Trophoblast cell (in vitro differentiated cells and primary cell): Measurements from ENCODE around the gene CGB1. TPM values are rescaled to one million over a fixed set of nuclear protein-coding genes. Genes with fewer than 3 reads are reported as not detected.
A peak's percentile ranks its signal among the peaks of the same experiment; 100 is the strongest.
"Not testable (repeated sequence)": the region's sequence is repeated elsewhere in the genome, so short reads cannot be mapped to it uniquely, and the experiment has no call there.

ENCODE experiments used
- DNase-seq, 2 donors: peaks; one replicate each; pipeline ENCODE4 v3.0.0-alpha.2; 2016
- H2AFZ ChIP-seq: 2 replicates; pipeline ENCODE4 v1.6.1; 2013; ENCODE audit warnings: low read length, moderate library complexity, mild to moderate bottlenecking; ENCODE audit not compliant: insufficient read depth, poor library complexity
- H2AK5ac ChIP-seq: 2 replicates; pipeline ENCODE4 v1.6.1; 2013; ENCODE audit warnings: mild to moderate bottlenecking, low read length
- H2BK120ac ChIP-seq: 2 replicates; pipeline ENCODE4 v1.6.1; 2013; ENCODE audit warnings: low read length, mild to moderate bottlenecking, moderate library complexity; ENCODE audit not compliant: insufficient read depth, poor library complexity
- H2BK12ac ChIP-seq: 2 replicates; pipeline ENCODE4 v1.6.1; 2013; ENCODE audit warnings: mild to moderate bottlenecking, low read length, moderate library complexity
- H2BK5ac ChIP-seq: 2 replicates; pipeline ENCODE4 v1.6.1; 2013; ENCODE audit warnings: low read length, low read depth, moderate library complexity, mild to moderate bottlenecking; ENCODE audit not compliant: poor library complexity
- H3K14ac ChIP-seq: 2 replicates; pipeline ENCODE4 v1.6.1; 2013; ENCODE audit warnings: mild to moderate bottlenecking, low read length
- H3K18ac ChIP-seq: 2 replicates; pipeline ENCODE4 v1.6.1; 2013; ENCODE audit warnings: mild to moderate bottlenecking, low read length
- H3K23ac ChIP-seq: 2 replicates; pipeline ENCODE4 v1.6.1; 2013; ENCODE audit warnings: low read length
- H3K27ac ChIP-seq: 2 replicates; pipeline ENCODE4 v1.5.1; 2013; ENCODE audit warnings: low read depth, mild to moderate bottlenecking, inconsistent platforms, low read length, moderate library complexity
- H3K27me3 ChIP-seq: 2 replicates; pipeline ENCODE4 v1.6.1; 2013; ENCODE audit warnings: inconsistent platforms, mild to moderate bottlenecking, low read length, moderate library complexity; ENCODE audit not compliant: insufficient read depth
- H3K36me3 ChIP-seq, 2 experiments: 1 replicate in 1 of 2; 2 replicates in 1 of 2; pipeline ENCODE4 v1.6.1; 2013; ENCODE audit warnings: low read length in 2 of 2, mild to moderate bottlenecking in 2 of 2, moderate library complexity in 1 of 2; ENCODE audit not compliant: insufficient read depth in 2 of 2, control insufficient read depth in 1 of 2
- H3K4ac ChIP-seq: 2 replicates; pipeline ENCODE4 v1.6.1; 2013; ENCODE audit warnings: low read depth, mild to moderate bottlenecking, low read length, moderate library complexity
- H3K4me1 ChIP-seq, 2 experiments: 1 replicate in 1 of 2; 2 replicates in 1 of 2; pipeline ENCODE4 v1.6.1; 2013; ENCODE audit warnings: low read length in 2 of 2, mild to moderate bottlenecking in 2 of 2, moderate library complexity in 1 of 2; ENCODE audit not compliant: insufficient read depth in 2 of 2, control insufficient read depth in 1 of 2
- H3K4me2 ChIP-seq: 2 replicates; pipeline ENCODE4 v1.6.1; 2013; ENCODE audit warnings: inconsistent platforms, mild to moderate bottlenecking, low read length, moderate library complexity
- H3K4me3 ChIP-seq: 2 replicates; pipeline ENCODE4 v1.5.1; 2013; ENCODE audit warnings: mild to moderate bottlenecking, low read depth, low read length, inconsistent platforms
- H3K79me1 ChIP-seq: one replicate; pipeline ENCODE4 v1.6.1; 2013; ENCODE audit warnings: low read length
- H3K79me2 ChIP-seq: 2 replicates; pipeline ENCODE4 v1.6.1; 2013; ENCODE audit warnings: low read length, mild to moderate bottlenecking; ENCODE audit not compliant: control insufficient read depth, insufficient read depth, poor library complexity
- H3K9ac ChIP-seq: 2 replicates; pipeline ENCODE4 v1.6.1; 2013; ENCODE audit warnings: mild to moderate bottlenecking, low read length
- H3K9me3 ChIP-seq: 2 replicates; pipeline ENCODE4 v1.6.1; 2013; ENCODE audit warnings: low read depth, mild to moderate bottlenecking, control low read depth, inconsistent platforms, low read length; ENCODE audit not compliant: insufficient read depth
- H4K12ac ChIP-seq: 2 replicates; pipeline ENCODE4 v1.6.1; 2013; ENCODE audit warnings: low read depth, mild to moderate bottlenecking, low read length, moderate library complexity
- H4K8ac ChIP-seq: 2 replicates; pipeline ENCODE4 v1.6.1; 2013; ENCODE audit warnings: low read depth, mild to moderate bottlenecking, low read length, moderate library complexity
- H4K91ac ChIP-seq: one replicate; pipeline ENCODE4 v1.6.1; 2013; ENCODE audit warnings: low read depth, mild to moderate bottlenecking, low read length, moderate library complexity
- WGBS: extraction: QIAGEN DNeasy Blood & Tissue Kit; methylation state at CpG from one replicate; pipeline ENCODE4 v1.1.7; 2013; ENCODE audit warnings: missing lambda C conversion rate; ENCODE audit not compliant: insufficient read length, insufficient coverage; ENCODE audit errors: extremely low coverage; 5-methylcytosine and 5-hydroxymethylcytosine counted together
- polyA plus RNA-seq: library from polyadenylated mRNA; stranded (reverse); fragments of 200-250 nt; gene quantifications from 2 replicates; pipeline ENCODE4 v1.2.3, GENCODE V29; 2013

CGB1 gene
- 0.11 and 0.25 TPM in 2 replicates for polyA plus RNA-seq

GRCh38 chr19:49036815-49037214, at the start of gene CGB1:
Gene CGB1 (minus strand): TSS chr19:49036895. CDS start chr19:49036711, 184 bp downstream.
- H3K4ac ChIP-seq, H3K79me1 ChIP-seq, H3K4me2 ChIP-seq, H3K9ac ChIP-seq, H4K8ac ChIP-seq, H2AFZ ChIP-seq, H3K27me3 ChIP-seq, H3K27ac ChIP-seq, H3K14ac ChIP-seq, H4K12ac ChIP-seq, H3K4me3 ChIP-seq, H3K79me2 ChIP-seq, H2BK12ac ChIP-seq, H4K91ac ChIP-seq, H2AK5ac ChIP-seq, H3K9me3 ChIP-seq, H3K18ac ChIP-seq, H3K23ac ChIP-seq, H2BK5ac ChIP-seq, H2BK120ac ChIP-seq, H3K4me1 ChIP-seq, H3K36me3 ChIP-seq: not testable (repeated sequence)
- peak in 1 of 2 donors; percentile 36 for DNase-seq
- no CpG with 5 or more reads among the region's 18 CpGs for WGBS

GRCh38 chr19:49086296-49086695, 49.6 kb upstream of the CGB1 start:
- no peak overlapping the region for H3K27ac ChIP-seq
- peak overlapping the region; percentile 100 for H3K9ac ChIP-seq
- peaks cover 19% of the 10 kb centered on the region for H3K79me2 ChIP-seq
- peak overlapping the region; percentile 87 for H3K4me2 ChIP-seq
- no peak overlapping the region for H3K23ac ChIP-seq
- no peak overlapping the region for H4K91ac ChIP-seq
- peaks cover 8% of the 10 kb centered on the region for H3K79me1 ChIP-seq
- peaks cover 2% of the 10 kb centered on the region for H3K27me3 ChIP-seq
- peaks cover 6 to 8% of the 10 kb centered on the region in 2 experiments for H3K4me1 ChIP-seq
- H4K8ac ChIP-seq: no peak overlapping the region
- no peak overlapping the region for H2AK5ac ChIP-seq
- H2BK12ac ChIP-seq: no peak overlapping the region
- H3K4me3 ChIP-seq: peak overlapping the region; percentile 98
- WGBS: no CpG with 5 or more reads among the region's 11 CpGs
- H3K14ac ChIP-seq: no peak overlapping the region
- H2BK120ac ChIP-seq: peak overlapping the region; percentile 50
- H3K36me3 ChIP-seq: peaks cover 36 to 39% of the 10 kb centered on the region in 2 experiments
- H3K18ac ChIP-seq: no peak overlapping the region
- no peak for DNase-seq
- H3K9me3 ChIP-seq: no peaks in the 10 kb centered on the region
- peak overlapping the region; percentile 95 for H3K4ac ChIP-seq
- H2BK5ac ChIP-seq: no peak overlapping the region
- no peak overlapping the region for H4K12ac ChIP-seq
- no peak overlapping the region for H2AFZ ChIP-seq

DNA sequence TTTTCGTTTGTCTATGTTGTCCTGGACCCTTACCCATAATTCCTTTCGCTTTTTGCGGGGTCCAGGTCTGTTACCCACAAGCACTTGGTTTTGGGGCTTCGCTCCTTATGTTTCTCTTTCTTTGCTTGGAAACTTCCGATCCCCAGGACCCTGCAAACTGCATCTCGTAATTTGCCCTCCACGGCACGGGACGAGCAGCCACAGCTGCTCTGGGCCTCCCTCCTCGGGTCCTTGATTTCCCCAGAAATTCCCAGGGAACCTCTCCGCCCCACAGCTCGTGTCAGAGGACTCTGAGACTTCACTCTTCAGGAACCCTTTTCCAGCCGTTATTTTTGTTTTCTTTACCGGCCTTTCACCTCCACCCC, 49.2 kb upstream of the CGB1 start:
- H4K8ac ChIP-seq: peak overlapping the region; percentile 100
- peak overlapping the region; percentile 89 for H3K27ac ChIP-seq
- H3K4me1 ChIP-seq: peaks cover 6 to 8% of the 10 kb centered on the region in 2 experiments
- H2AK5ac ChIP-seq: peak overlapping the region; percentile 81
- peak overlapping the region; percentile 100 for H3K9ac ChIP-seq
- H2BK12ac ChIP-seq: no peak overlapping the region
- peak overlapping the region; percentile 95 for H2BK5ac ChIP-seq
- H3K9me3 ChIP-seq: no peaks in the 10 kb centered on the region
- peak overlapping the region; percentile 87 for H3K4me2 ChIP-seq
- H4K91ac ChIP-seq: peak overlapping the region; percentile 90
- WGBS: no CpG with 5 or more reads among the region's 14 CpGs
- H3K4me3 ChIP-seq: peak overlapping the region; percentile 98
- H3K4ac ChIP-seq: peak overlapping the region; percentile 95
- H3K36me3 ChIP-seq: peaks cover 32 to 35% of the 10 kb centered on the region in 2 experiments
- peaks cover 19% of the 10 kb centered on the region for H3K79me2 ChIP-seq
- peak overlapping the region; percentile 98 for H2AFZ ChIP-seq
- no peak for DNase-seq
- peak overlapping the region; percentile 77 for H2BK120ac ChIP-seq
- H4K12ac ChIP-seq: peak overlapping the region; percentile 99
- peaks cover 2% of the 10 kb centered on the region for H3K27me3 ChIP-seq
- H3K79me1 ChIP-seq: peaks cover 8% of the 10 kb centered on the region
- H3K14ac ChIP-seq: peak overlapping the region; percentile 99
- H3K18ac ChIP-seq: peak overlapping the region; percentile 100
- H3K23ac ChIP-seq: no peak overlapping the region

GRCh38 chr19:49085020-49085867, 48.5 kb upstream of the CGB1 start, which contains the start of gene SNRNP70:
Gene SNRNP70 (plus strand): TSS chr19:49085451. CDS start chr19:49086415, 964 bp downstream.
- Histone ChIP-seq H3K4me2 (peak within 1 kb of the TSS; percentile 87), H3K79me1 (peaks cover 8% of the 10 kb centered on the region), H2AK5ac (peak within 1 kb of the TSS; percentile 81), H2BK5ac (peak within 1 kb of the TSS; percentile 95), H2BK120ac (peak within 1 kb of the TSS; percentile 77), H3K4me3 (peak within 1 kb of the TSS; percentile 98), H4K12ac (peak within 1 kb of the TSS; percentile 99), H3K4me1 (peaks cover 6 to 8% of the 10 kb centered on the region in 2 experiments), H3K14ac (peak within 1 kb of the TSS; percentile 99), H4K91ac (peak within 1 kb of the TSS; percentile 90), H2AFZ (peak within 1 kb of the TSS; percentile 98), H2BK12ac (no peak within 1 kb of the TSS), H3K27ac (peak within 1 kb of the TSS; percentile 89), H3K9ac (peak within 1 kb of the TSS; percentile 100), H3K23ac (no peak within 1 kb of the TSS), H3K9me3 (no peaks in the 10 kb centered on the region), H3K36me3 (peaks cover 26 to 30% of the 10 kb centered on the region in 2 experiments), H3K18ac (peak within 1 kb of the TSS; percentile 100), H3K27me3 (peaks cover 2% of the 10 kb centered on the region), H3K4ac (peak within 1 kb of the TSS; percentile 95), H3K79me2 (peaks cover 19% of the 10 kb centered on the region), H4K8ac (peak within 1 kb of the TSS; percentile 100)
- peak; percentile 100 for DNase-seq
- no CpG with 5 or more reads among the region's 89 CpGs for WGBS
